Activated CD4-positive, alpha-beta T cell treated with anti-CD3 and anti-CD28 coated beads for 36 hours (primary cell): ENCODE data around the gene STK31. TPM values are rescaled to one million over a fixed set of nuclear protein-coding genes. Genes with fewer than 3 reads are reported as not detected.
"Not testable (repeated sequence)": the region's sequence is repeated elsewhere in the genome, so short reads cannot be mapped to it uniquely, and the experiment has no call there.

Experiments
- ATAC-seq: fragments of 200-7000 bp; cut with Tn5 transposase; one replicate; pipeline ENCODE4 v1.10.0; 2021; ENCODE audit warnings: mild to moderate bottlenecking, moderate library complexity
- CTCF ChIA-PET: fragments of 350-600 bp; sonication (Branson Sonifier 250); formaldehyde crosslinking; loops from one replicate; lab custom pipeline; 2021; ENCODE audit warnings: antibody characterized with exemption; lab: Charles Lee
- POLR2A ChIA-PET: fragments of 350-600 bp; sonication (Branson Sonifier 250); formaldehyde crosslinking; loops from one replicate; lab custom pipeline; 2021; ENCODE audit warnings: antibody characterized with exemption, inconsistent platforms; lab: Charles Lee
- DNase-seq: peaks from one replicate; pipeline ENCODE4 v3.0.0-alpha.2; 2020
- H3K27ac Mint-ChIP-seq: one replicate; pipeline ENCODE4 v1.8.0; 2021; ENCODE audit warnings: mixed read lengths
- H3K27me3 Mint-ChIP-seq: one replicate; pipeline ENCODE4 v1.8.0; 2021; ENCODE audit warnings: mixed read lengths
- H3K36me3 Mint-ChIP-seq: one replicate; pipeline ENCODE4 v1.8.0; 2021; ENCODE audit warnings: low read depth, mixed read lengths
- H3K4me1 Mint-ChIP-seq: one replicate; pipeline ENCODE4 v1.8.0; 2021; ENCODE audit warnings: mixed read lengths
- H3K4me3 Mint-ChIP-seq: one replicate; pipeline ENCODE4 v1.8.0; 2021; ENCODE audit warnings: mild to moderate bottlenecking, moderate library complexity, mixed read lengths
- H3K9me3 Mint-ChIP-seq: one replicate; pipeline ENCODE4 v1.8.0; 2021; ENCODE audit warnings: low read depth, mixed read lengths
- intact Hi-C, 2 experiments: fragments of 100-400 bp; cut with DNase I in 1 of 2; cut with micrococcal nuclease in 1 of 2; formaldehyde crosslinking; loops; one replicate each; pipeline versions ENCODE4 v1.14.2 to v1.15.1; 2022 to 2024; cut with DNase I, micrococcal nuclease
- total RNA-seq, 2 experiments: library from RNA; stranded (reverse); gene quantifications; one replicate each; pipeline ENCODE4 v1.2.3, GENCODE V29; 2021

The STK31 gene
- total RNA-seq, 2 experiments from 2014 or later, result 0.18 TPM; not detected in 1

- ATAC-seq, result no peak
- DNase-seq, result no peak
- Mint-ChIP-seq H3K9me3 (peaks cover 10% of the 10 kb centered on the region), H3K36me3 (no peaks in the 10 kb centered on the region), H3K4me3 (no peak overlapping the region), H3K4me1 (no peaks in the 10 kb centered on the region), H3K27me3 (peaks cover 4% of the 10 kb centered on the region), H3K27ac (no peak overlapping the region)
- CTCF ChIA-PET, result interaction anchor here (0.6 kb wide), 1 partner anchor 30 kb away, joined by 3 read pairs; no protein-coding TSS in a partner anchor
- intact Hi-C loops, result no loop called here
- POLR2A ChIA-PET, result no interaction called here
Observed at GRCh38 chr7:23808421-23808820, 98.4 kb downstream of the STK31 start.

GRCh38 chr7:23810099-23810498, 100.1 kb downstream of the STK31 start:
- Mint-ChIP-seq H3K27me3 (peaks cover 4% of the 10 kb centered on the region), H3K36me3 (no peaks in the 10 kb centered on the region), H3K9me3 (peaks cover 10% of the 10 kb centered on the region), H3K4me1 (no peaks in the 10 kb centered on the region), H3K27ac (no peak overlapping the region), H3K4me3 (no peak overlapping the region)
- ChIA-PET POLR2A (no interaction called here), CTCF (no interaction called here)
- intact Hi-C loops, result no loop called here
- DNase-seq (no peak), ATAC-seq (no peak)

GRCh38 chr7:23811540-23811939, 101.5 kb downstream of the STK31 start:
- Mint-ChIP-seq H3K4me1 (no peaks in the 10 kb centered on the region), H3K36me3 (no peaks in the 10 kb centered on the region), H3K9me3 (peaks cover 10% of the 10 kb centered on the region), H3K27ac (no peak overlapping the region), H3K4me3 (no peak overlapping the region), H3K27me3 (peaks cover 4% of the 10 kb centered on the region)
- DNase-seq (no peak), ATAC-seq (no peak)
- POLR2A ChIA-PET, result no interaction called here
- CTCF ChIA-PET, result interaction anchor here (0.9 kb wide), 1 partner anchor 9 kb away, joined by 3 read pairs; no protein-coding TSS in a partner anchor
- intact Hi-C loops, result no loop called here

GRCh38 chr7:23828125-23828524, 118.1 kb downstream of the STK31 start:
- DNase-seq, H3K27ac Mint-ChIP-seq, CTCF ChIA-PET, POLR2A ChIA-PET, H3K36me3 Mint-ChIP-seq, ATAC-seq, H3K4me3 Mint-ChIP-seq, H3K4me1 Mint-ChIP-seq, H3K27me3 Mint-ChIP-seq, intact Hi-C loops: not testable (repeated sequence)
- H3K9me3 Mint-ChIP-seq, result peaks cover 16% of the 10 kb centered on the region

- intact Hi-C loops, H3K27me3 Mint-ChIP-seq, POLR2A ChIA-PET, ATAC-seq, DNase-seq, H3K27ac Mint-ChIP-seq, H3K4me3 Mint-ChIP-seq, H3K4me1 Mint-ChIP-seq, H3K36me3 Mint-ChIP-seq: not testable (repeated sequence)
- CTCF ChIA-PET, result interaction anchor here (0.7 kb wide), 1 partner anchor 231 kb away, joined by 3 read pairs; no protein-coding TSS in a partner anchor
- peaks cover 23% of the 10 kb centered on the region for H3K9me3 Mint-ChIP-seq
Observed at GRCh38 chr7:23832733-23833132, 122.7 kb downstream of the STK31 start.

- DNase-seq, result no peak
- intact Hi-C loops, result no loop called here
- H3K27me3 Mint-ChIP-seq, result peaks cover 7% of the 10 kb centered on the region
- H3K4me3 Mint-ChIP-seq, result no peak overlapping the region
- ChIA-PET POLR2A (no interaction called here), CTCF (no interaction called here)
- peaks cover 24% of the 10 kb centered on the region for H3K9me3 Mint-ChIP-seq
- H3K27ac Mint-ChIP-seq, result no peak overlapping the region
- peaks cover 3% of the 10 kb centered on the region for H3K36me3 Mint-ChIP-seq
- ATAC-seq, result no peak
- H3K4me1 Mint-ChIP-seq, result no peaks in the 10 kb centered on the region
Observed at GRCh38 chr7:23833405-23833804, 123.4 kb downstream of the STK31 start.

- peaks cover 20% of the 10 kb centered on the region for H3K9me3 Mint-ChIP-seq
- H3K36me3 Mint-ChIP-seq, DNase-seq, ATAC-seq, H3K27me3 Mint-ChIP-seq, H3K4me1 Mint-ChIP-seq, intact Hi-C loops, H3K4me3 Mint-ChIP-seq, POLR2A ChIA-PET, CTCF ChIA-PET, H3K27ac Mint-ChIP-seq: not testable (repeated sequence)
Observed at GRCh38 chr7:23844837-23845236, 134.8 kb downstream of the STK31 start.

GRCh38 chr7:23852135-23852534, 142.1 kb downstream of the STK31 start:
- ATAC-seq, result no peak
- ChIA-PET CTCF (interaction anchor here (0.7 kb wide), 1 partner anchor 11 kb away, joined by 3 read pairs; no protein-coding TSS in a partner anchor), POLR2A (no interaction called here)

GRCh38 chr7:23852988-23853387, 143.0 kb downstream of the STK31 start:
- no peak overlapping the region for H3K4me3 Mint-ChIP-seq
- no peaks in the 10 kb centered on the region for H3K36me3 Mint-ChIP-seq
- DNase-seq (no peak), ATAC-seq (no peak)
- intact Hi-C loops, result no loop called here
- ChIA-PET CTCF (interaction anchor here (0.6 kb wide), 1 partner anchor 58 kb away, joined by 3 read pairs; no protein-coding TSS in a partner anchor), POLR2A (no interaction called here)
- peaks cover 3% of the 10 kb centered on the region for H3K9me3 Mint-ChIP-seq
- no peaks in the 10 kb centered on the region for H3K27me3 Mint-ChIP-seq
- no peak overlapping the region for H3K27ac Mint-ChIP-seq
- no peaks in the 10 kb centered on the region for H3K4me1 Mint-ChIP-seq

More at GRCh38 chr7:23852135-23852534, 142.1 kb downstream of the STK31 start:
- no peak for DNase-seq
- Mint-ChIP-seq H3K27ac (no peak overlapping the region), H3K27me3 (peaks cover under 1% of the 10 kb centered on the region), H3K4me3 (no peak overlapping the region), H3K9me3 (peaks cover 8% of the 10 kb centered on the region), H3K4me1 (no peaks in the 10 kb centered on the region), H3K36me3 (no peaks in the 10 kb centered on the region)
- intact Hi-C loops, result no loop called here

- peak; percentile 38 for DNase-seq
- ATAC-seq, result peak; percentile 47
- no peak overlapping the region for H3K4me3 Mint-ChIP-seq
- peaks cover 9% of the 10 kb centered on the region for H3K27me3 Mint-ChIP-seq
- no peaks in the 10 kb centered on the region for H3K9me3 Mint-ChIP-seq
- no peaks in the 10 kb centered on the region for H3K36me3 Mint-ChIP-seq
- H3K27ac Mint-ChIP-seq, result no peak overlapping the region
- ChIA-PET CTCF (interaction anchor here (1.0 to 1.5 kb wide), 3 partner anchors 11 to 852 kb away, joined by 3 to 4 read pairs (median 3); no protein-coding TSS in a partner anchor), POLR2A (no interaction called here)
- peaks cover 5% of the 10 kb centered on the region for H3K4me1 Mint-ChIP-seq
- intact Hi-C loops, result loop anchor here (1.0 to 10.0 kb wide), 4 partner anchors 422 to 802 kb away; partner anchors contain the start of gene NPY (in 1 of the 2)
Observed at GRCh38 chr7:23863209-23863787, 153.3 kb downstream of the STK31 start.

- intact Hi-C loops, result loop anchor here (5.0 to 10.0 kb wide), 3 partner anchors 420 to 520 kb away; partner anchors contain the start of gene NPY (in 1 of the 2)
- Mint-ChIP-seq H3K9me3 (no peaks in the 10 kb centered on the region), H3K36me3 (no peaks in the 10 kb centered on the region), H3K27ac (no peak overlapping the region), H3K4me1 (peaks cover 5% of the 10 kb centered on the region), H3K4me3 (no peak overlapping the region), H3K27me3 (peaks cover 19% of the 10 kb centered on the region)
- DNase-seq (no peak), ATAC-seq (no peak)
- ChIA-PET CTCF (interaction anchor here (0.7 to 1.5 kb wide), 2 partner anchors 781 to 851 kb away, joined by 3 to 4 read pairs; no protein-coding TSS in a partner anchor), POLR2A (no interaction called here)
Observed at GRCh38 chr7:23864973-23865372, 155.0 kb downstream of the STK31 start.

GRCh38 chr7:23873306-23873705, 163.3 kb downstream of the STK31 start:
- intact Hi-C loops, result no loop called here
- ChIA-PET POLR2A (no interaction called here), CTCF (no interaction called here)
- Mint-ChIP-seq H3K36me3 (no peaks in the 10 kb centered on the region), H3K9me3 (no peaks in the 10 kb centered on the region), H3K4me1 (no peaks in the 10 kb centered on the region), H3K27me3 (peaks cover 26% of the 10 kb centered on the region), H3K27ac (no peak overlapping the region), H3K4me3 (no peak overlapping the region)
- ATAC-seq (no peak), DNase-seq (no peak)
